ENCODE data around the gene CD79A. TPM values are rescaled to one million over a fixed set of nuclear protein-coding genes. Genes with fewer than 3 reads are reported as not detected.

CD79A gene
- total RNA-seq, 1 donor from 2014 or later: 1.7 TPM

GRCh38 chr19:41862445-41862986, 14.6 kb upstream of the CD79A start:
- intact Hi-C loops (cut with micrococcal nuclease): no loop called here

DNA sequence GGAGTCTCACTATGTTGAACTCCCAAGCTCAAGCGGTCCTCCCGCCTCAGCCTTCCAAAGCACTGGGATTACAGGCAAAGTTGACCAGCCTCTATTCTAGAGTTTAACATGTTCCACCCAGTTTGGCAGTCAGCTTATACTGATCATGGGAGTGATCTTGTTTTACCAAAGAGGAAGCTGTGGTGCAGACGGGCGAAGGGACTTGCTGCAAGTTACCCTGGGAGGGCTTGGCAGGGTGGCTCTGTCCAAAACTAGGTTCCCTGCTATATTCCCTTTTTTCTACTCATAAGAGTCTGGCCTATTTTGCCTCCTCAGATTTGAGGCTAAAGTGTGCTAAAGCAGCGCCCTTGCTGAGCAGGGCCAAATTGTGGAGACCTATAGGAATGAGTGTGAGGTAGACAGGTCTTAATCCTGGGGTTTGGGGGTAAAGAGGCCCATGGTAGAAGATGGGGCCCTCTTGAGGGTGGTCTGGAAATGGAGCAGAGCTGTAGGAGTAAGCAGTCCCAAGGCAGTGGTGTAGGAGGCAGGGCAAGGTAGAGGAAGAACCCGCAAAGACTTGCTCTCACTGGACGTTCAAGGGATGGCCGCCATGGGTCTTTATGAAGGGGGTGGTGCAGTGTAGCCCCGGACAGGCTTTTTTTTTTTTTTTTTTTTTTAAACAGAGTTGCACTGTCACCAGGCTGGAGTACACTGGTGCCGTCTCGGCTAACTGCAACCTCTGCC, 13.7 kb upstream of the CD79A start:
- intact Hi-C loops (cut with micrococcal nuclease): no loop called here

GRCh38 chr19:41864374-41864773, 12.7 kb upstream of the CD79A start:
- intact Hi-C loops (cut with micrococcal nuclease): no loop called here

- intact Hi-C loops (cut with micrococcal nuclease): no loop called here
Measured at GRCh38 chr19:41866284-41866683, 10.8 kb upstream of the CD79A start.

DNA sequence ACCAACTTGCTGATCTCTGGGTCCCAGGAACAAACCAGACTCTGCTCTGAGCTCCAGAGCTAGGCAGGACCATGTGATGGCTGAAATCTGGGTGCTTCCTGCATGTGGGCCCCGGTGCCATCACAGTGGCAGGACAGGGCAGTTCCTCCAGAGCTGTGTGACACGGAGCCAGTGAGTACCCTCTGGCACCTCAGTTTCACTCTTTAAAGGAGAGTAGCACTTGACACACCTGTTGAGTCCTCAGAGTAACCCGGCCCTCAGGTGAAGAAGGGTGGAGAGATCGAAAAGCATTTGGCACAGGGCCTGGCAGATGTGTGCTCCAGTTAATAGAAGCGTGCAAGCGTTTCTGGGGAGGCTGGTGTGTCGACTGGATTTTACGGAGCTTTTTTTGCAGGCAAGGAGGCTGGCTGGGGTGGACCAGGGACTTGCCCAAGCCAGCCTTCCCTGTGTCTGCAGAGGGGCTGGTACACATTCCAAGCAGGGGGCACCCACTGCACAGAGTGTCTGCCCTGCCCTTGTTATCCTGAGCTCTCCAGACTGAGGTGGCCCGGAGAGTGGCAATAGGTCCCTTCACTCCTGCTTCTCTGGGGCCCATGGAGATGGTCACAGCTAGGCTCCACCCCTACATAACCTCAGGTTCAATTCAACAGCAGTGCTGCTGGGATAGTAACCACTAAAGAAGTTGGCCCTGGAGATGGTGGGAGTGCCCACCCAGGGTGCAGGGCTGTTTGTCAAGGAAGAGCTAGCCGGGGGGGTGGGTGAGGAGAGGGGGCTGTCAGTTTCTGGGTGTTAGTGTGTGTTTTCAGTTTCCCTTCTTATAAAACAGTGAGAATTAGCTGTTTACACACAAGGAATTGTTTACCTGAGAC, 8.7 kb upstream of the CD79A start:
- intact Hi-C loops (cut with micrococcal nuclease): no loop called here

DNA sequence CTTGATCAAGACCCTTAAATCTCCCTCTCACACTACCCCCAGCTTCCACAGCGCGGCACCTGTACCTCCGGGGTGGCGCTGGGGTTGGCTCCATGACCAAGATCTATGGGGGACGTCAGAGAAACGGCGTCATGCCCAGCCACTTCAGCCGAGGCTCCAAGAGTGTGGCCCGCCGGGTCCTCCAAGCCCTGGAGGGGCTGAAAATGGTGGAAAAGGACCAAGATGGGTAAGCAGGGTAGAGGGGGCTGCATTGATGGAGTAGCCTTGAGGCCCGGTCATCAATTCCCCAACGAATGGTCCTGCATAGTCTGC, 8.1 kb upstream of the CD79A start:
- intact Hi-C loops (cut with micrococcal nuclease): no loop called here

GRCh38 chr19:41869374-41869955, 7.6 kb upstream of the CD79A start:
- intact Hi-C loops (cut with micrococcal nuclease): no loop called here

DNA sequence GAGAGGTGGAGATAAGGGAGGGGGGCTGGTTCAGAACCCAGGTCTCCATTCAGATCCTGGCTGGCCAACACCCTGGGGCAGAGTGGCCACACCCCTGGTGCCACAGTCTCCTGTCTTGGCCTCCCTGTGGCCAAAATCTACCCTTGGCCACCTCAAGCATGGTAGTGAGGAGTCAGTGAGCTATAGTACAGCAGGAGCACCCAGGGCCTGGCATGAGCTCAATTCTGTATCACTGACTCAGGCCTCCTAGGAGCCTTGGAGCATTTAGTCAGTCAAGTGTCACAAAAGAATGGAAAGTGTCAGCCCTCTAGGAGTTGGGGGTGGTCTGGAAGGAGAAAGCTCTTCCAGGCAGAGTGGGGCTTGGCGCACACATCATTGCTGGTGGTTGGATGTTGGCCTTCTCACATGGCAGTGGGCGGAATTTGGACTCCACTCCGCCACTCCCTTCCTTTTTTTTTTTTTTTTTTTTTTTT, 6.6 kb upstream of the CD79A start:
- intact Hi-C loops (cut with micrococcal nuclease): no loop called here

DNA sequence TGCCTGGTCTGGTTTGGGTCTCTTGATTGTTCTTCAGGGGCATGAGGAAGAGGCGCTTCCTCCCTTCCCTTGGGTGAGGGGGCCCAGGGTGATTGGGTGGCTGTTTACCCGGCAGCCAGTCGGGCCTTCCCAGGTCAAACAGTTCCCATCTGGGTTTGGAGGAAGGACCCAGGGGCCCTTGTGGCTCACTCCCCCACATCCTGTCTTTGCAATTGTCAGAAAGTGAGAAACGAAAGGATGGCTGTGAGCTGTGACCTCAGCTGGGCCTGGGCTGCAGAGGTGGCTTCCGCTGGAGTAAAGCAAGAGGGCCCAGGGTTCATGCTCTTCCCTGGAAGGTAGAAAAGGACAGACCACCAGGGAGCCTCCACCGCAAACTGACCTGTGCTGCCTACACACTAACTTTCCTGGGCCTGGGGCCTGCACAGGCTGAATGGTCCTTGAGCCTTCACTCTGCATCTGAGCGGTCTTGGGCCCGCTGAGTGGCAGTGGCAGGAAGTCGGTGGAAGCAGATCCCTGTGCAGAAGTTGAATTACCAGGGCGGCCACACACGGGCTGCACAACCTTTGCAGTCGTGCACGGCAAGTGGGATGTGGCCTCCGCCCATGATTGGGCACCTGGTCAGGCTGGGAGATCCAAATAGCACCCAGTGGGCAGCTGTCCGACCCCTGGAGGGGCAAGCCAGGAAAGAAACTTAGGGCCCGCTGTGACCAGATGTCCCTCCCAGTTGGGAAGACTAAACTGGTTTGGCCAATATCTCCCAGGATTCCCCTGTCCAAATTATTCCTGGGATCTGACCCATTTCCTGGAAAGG, 5.3 kb upstream of the CD79A start:
- intact Hi-C loops (cut with micrococcal nuclease): loop anchor here (1.0 to 2.0 kb wide), 2 partner anchors 11 to 15 kb away; partner anchors contain the start of gene RPS19

GRCh38 chr19:41872384-41872774, 4.7 kb upstream of the CD79A start:
- intact Hi-C loops (cut with micrococcal nuclease): loop anchor here (2.0 kb wide), 1 partner anchor 14 kb away; no protein-coding TSS in a partner anchor

DNA sequence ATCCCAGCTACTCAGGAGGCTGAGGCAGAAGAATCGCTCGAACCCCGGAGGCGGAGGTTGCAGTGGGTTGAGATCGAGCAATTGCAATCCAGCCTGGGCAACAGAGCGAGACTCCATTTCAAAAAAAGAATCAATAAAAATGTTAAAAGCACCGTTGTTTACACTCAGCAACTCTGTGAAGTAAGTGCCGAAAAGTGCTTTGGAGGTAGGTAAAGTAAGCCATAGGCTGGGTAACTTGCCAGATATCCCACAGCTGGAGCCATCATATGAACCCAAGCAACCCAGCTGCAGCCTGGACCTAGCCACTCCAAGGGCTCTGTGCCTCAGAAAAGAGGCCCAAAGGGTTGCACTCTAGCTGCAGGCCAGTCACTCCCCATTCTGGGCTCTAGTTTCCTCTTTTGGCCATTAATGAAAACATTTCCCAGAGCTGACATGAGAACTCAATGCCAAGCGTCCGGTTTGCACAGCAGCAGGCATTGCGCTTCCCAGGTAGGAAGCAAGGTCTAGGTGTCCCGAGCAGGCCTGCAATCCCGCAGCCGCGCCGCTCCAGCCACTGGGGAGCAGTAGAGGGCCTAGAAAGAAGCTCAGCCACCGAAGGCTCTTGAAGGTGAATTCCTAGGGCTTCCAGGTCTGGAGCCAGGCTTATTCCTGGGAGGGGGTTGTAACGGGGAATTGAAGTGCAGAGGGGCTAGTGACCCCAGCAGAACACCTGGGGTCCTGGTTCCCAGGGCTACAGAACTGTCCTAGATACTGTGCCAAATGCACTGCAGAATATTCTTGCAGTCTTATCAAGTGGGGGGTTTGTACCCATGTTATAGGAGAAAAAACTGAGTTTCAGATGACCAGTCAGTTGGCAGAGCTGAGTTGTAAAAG, 4.1 kb upstream of the CD79A start:
- intact Hi-C loops (cut with micrococcal nuclease): loop anchor here (1.0 to 2.0 kb wide), 2 partner anchors 14 to 78 kb away; no protein-coding TSS in a partner anchor

DNA sequence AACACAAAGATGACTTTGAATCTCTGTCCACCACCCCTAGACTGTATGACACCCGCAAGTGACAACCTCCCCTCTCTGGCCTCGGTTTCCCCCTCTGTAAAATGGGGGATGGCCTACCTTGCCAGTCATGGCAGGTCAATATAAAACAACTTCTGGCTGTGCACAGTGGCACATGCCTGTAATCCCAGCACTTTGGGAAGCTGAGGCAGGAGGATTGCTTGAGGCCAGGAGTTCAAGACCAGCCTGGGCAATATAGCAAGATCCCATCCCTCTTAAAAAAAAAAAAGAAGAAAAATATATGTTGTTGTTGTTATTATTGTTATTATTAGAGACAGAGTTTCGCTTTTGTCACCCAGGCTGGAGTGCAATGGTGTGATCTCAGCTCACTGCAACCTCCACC, 1.1 kb upstream of the CD79A start:
- intact Hi-C loops (cut with micrococcal nuclease): loop anchor here (1.0 to 2.0 kb wide), 2 partner anchors 7 to 53 kb away; partner anchors contain the start of genes ARHGEF1 and ERFL

DNA sequence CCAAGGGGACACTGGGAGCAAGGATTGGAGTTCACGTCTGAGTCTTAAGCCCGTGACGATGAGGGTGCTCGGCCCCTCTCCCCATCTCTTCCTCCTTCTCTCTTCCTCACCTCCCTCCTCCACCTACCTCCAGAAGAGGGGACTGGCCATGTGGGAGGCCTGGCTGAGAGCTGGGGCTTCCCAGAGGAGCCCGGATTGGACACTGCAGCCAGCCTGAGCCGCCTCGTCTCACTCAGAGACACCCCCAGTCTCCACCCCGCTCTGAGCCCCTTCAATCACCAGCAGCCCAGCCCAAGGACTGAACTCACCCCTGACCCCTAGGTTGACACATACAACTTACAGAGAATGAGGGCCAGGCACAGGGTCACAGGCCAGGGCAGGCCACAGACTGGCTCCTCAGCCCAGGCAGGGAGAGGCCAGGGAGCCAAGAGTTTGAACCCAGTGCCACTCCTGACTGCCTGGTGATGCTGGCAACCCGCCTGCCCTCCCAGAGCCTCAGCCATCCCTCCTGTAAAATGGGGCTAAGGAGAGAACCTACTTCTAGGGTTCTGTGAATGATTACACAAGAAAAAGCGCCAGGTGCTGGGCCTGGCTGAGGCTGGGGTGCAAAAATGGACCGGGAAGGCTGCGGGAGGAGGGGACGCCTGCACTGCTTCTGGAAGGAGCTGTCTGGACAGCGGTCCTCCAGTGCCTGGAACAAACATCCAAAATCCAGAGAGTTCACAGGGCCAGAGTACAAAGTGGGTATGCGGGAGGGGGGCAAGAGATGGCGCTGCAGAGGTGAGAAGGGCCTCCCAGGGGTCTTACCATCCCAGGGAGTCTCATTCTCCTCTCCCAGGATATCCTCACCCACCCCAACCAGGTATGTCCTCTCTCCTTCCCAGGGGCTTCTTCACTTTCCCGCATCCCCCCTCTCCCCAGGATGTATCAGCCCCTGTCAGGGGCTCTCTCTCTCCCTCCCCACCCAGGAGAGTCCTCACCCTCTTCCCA, 1.1 kb downstream of the CD79A start:
- intact Hi-C loops (cut with micrococcal nuclease): no loop called here

GRCh38 chr19:41879080-41879479, 2.0 kb downstream of the CD79A start:
- intact Hi-C loops (cut with micrococcal nuclease): no loop called here

- intact Hi-C loops (cut with micrococcal nuclease): loop anchor here (10.0 kb wide), 1 partner anchor 345 kb away; no protein-coding TSS in a partner anchor
Measured at GRCh38 chr19:41879670-41880328, 2.7 kb downstream of the CD79A start.

GRCh38 chr19:41880329-41880708, 3.2 kb downstream of the CD79A start:
- intact Hi-C loops (cut with micrococcal nuclease): loop anchor here (10.0 kb wide), 1 partner anchor 346 kb away; no protein-coding TSS in a partner anchor

- intact Hi-C loops (cut with micrococcal nuclease): loop anchor here (1.0 to 10.0 kb wide), 2 partner anchors 8 to 348 kb away; no protein-coding TSS in a partner anchor
Measured at GRCh38 chr19:41882568-41883462, 5.7 kb downstream of the CD79A start, which contains the start of gene ARHGEF1. ARHGEF1 (plus strand) TSS chr19:41883184; CDS start chr19:41888083, 4,899 bp downstream.
